AG08396 (cell line): ENCODE measurements around the gene CR1L.
A peak's percentile ranks its signal among the peaks of the same experiment; 100 is the strongest.
"Not testable (repeated sequence)": the region's sequence is repeated elsewhere in the genome, so short reads cannot be mapped to it uniquely, and the experiment has no call there.

Experiments used
- DNase-seq: peaks from one replicate; pipeline ENCODE4 v3.0.0; 2012; ENCODE audit warnings: low spot score, mixed read lengths

The CR1L gene

GRCh38 chr1:207646171-207646570 lies 1.2 kb downstream of the CR1L start:
- DNase-seq: no peak

- no peak for DNase-seq
These were observed 2.1 kb downstream of the CR1L start for GRCh38 chr1:207646944-207647579.

DNA sequence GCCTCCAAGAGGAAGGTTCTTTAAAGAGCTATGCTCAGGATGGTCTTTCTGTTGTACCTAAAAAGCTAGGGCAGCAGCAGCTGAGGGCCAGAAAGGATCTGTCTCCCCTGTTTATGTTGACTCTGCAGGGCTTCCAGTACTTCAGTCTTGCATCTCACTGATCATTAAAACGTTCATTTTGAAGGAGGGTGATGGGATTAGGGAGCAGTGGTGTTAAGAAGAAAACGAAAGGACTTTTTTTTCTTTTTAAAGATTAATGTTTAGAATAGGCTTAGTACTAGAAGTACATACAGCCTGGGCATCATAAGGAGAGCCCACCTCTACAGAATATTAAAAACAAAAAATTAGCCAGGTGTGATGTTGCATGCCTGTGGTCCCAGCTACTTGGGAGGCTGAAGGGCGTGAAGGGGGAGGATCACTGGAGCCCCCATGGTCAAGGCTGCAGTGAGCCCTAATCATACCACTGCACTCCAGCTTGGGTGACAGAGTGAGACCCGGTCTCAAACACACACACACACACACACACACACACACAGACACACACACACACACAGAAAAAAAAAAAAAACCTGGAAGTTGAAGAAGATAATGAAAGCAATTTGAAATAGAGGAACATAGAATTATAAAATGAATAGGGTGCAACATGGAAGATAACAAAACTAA lies 2.9 kb downstream of the CR1L start:
- no peak for DNase-seq

GRCh38 chr1:207648334-207649209 lies 3.6 kb downstream of the CR1L start:
- DNase-seq: no peak

DNA sequence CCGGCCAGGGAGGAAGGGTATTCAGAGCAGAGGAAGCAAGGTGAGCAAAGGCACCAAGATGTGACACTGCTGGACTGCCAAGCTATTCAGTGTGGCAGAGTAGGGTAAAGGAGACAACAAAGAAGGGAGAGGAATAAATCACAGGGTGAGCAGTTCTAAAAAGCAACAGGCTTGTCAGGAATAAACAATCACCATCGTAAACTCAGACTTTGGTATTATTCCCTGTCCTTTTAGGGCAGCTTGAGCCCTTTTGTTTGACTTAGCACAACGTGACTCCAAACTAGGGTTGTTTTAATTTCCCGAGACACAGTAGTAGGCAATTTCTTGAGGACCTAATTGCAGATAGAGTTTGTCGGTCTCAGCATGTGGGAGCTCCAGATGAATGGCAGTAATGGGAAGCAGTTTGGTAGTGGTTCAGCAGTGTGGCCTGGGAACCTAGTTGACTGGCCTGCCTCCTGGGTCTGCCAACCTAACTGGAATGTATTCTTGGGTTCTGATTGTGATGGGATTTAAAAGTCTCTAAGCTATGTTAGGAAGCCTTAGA lies 4.3 kb downstream of the CR1L start:
- no peak for DNase-seq

DNA sequence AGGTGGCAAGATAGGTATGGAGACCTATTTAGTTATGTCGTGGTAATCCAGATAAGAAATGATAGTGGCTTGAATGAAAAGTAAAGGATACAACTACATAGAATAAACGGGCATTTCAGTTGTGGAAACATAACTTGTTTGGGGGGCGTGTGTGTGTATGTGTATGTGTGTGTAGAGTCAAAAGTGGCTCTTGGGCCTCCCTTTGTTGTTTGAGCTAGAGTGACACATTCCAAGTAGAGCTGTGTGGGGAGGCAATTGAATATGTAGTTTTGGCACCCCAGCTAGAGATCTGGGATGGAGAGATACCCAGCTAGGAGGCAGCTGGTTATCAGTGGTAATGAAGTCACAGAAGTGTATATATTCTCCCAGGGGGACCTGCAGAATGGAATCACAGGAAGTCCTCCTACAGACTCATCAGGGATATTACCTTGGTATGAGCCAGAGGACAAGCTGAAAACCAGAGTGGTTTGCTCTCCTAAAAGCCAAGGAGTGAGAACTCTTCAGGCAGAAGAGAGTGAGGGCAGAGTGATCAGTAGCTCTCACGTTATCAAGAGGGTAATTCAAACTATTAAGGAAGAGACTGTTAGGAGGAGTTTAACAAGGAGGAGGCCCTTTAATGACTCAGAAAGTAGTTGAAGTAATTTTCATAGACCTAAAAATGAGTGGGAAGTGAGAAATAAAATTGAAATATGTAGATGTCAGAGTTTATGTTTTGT lies 5.1 kb downstream of the CR1L start:
- DNase-seq: no peak

- no peak for DNase-seq
These were observed 6.7 kb downstream of the CR1L start for GRCh38 chr1:207651583-207651982.

DNA sequence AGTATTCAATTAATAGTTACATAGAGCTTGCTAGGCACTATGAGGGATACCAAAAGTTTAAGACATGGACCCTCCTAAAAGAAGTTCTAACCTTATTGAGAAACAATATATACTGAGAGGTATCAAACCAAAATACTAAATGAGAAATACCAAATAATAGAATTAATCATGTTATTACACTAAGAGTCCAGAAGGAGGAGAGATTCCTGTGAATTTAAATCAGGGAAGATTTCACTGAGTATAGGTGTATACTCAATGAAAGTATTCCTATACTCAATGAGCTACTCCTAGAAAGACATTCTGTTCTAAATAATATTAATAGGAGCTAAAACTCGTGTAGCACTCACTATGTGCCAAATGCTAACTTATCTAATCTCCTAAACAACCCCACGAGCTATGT lies 9.4 kb downstream of the CR1L start:
- DNase-seq: no peak

DNA sequence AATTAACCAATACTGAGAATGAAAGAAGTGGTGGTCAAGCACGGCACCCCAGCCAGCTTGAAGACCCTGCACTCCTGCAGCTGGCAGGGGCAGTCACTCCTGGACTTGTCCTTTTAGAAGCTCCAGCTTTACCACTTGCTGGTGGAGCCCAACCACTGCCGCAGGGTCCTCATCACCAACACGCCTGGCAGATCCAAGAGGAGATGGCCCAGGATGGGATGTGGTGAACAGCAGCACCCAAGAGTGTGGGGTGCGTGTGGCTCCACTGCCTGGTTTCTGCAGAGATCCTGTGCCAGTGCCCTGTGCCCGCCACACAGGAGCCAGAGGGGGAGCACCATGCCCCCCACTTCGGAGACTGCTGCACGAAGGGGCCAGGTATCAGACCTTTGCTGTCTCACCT lies 13.5 kb downstream of the CR1L start:
- no peak for DNase-seq

GRCh38 chr1:207658904-207659485 lies 14.1 kb downstream of the CR1L start:
- DNase-seq: no peak

GRCh38 chr1:207659545-207660153 lies 14.7 kb downstream of the CR1L start:
- DNase-seq: no peak

DNA sequence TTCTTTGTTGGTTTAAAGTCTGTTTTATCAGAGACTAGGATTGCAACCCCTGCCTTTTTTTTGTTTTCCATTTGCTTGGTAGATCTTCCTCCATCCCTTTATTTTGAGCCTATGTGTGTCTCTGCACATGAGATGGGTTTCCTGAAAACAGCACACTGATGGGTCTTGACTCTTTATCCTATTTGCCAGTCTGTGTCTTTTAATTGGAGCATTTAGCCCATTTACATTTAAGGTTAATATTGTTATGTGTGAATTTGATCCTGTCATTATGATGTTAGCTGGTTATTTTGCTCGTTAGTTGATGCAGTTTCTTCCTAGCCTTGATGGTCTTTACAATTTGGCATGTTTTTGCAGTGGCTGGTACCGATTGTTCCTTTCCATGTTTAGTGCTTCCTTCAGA lies 16.5 kb downstream of the CR1L start:
- not testable (repeated sequence) for DNase-seq

DNA sequence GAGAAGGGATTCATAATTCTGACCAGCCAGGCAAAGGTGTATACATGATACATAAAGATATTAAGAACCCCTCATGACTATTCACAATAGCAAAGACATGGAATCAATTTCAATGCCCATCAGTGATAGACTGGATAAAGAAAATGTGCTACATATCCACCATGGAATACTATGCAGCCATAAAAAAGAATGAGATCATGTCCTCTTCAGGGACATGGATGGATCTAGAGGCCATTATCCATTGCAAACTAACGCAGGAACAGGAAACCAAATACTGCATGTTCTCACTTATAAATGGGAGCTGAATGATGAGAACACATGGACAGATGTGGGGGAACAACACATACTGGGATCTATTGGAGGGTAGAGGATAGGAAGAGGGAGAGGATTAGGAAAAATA lies 21.4 kb downstream of the CR1L start:
- no peak for DNase-seq

DNA sequence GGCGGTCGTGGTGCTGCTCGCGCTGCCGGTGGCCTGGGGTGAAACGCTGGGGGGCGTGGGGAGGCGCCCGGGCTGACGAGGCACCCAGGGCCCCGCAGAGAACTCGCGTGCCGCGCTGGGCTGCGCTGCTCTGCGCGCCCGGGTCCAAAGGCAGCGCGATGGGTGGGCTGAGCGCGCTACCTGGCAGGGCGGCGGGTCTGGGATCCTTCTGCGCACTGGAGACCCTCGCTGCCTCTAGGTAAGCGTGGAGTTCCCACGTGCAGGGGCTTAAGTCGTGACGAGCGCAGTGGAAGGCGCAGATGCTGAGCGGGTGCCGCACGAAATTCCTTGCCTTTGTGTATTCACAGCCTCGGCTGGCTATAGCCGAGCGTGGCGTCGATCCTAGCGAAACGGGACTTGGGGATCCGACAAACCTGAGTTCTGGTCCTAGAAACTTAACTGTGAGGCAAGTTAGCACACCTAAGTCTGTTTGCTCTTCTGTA lies 24.6 kb downstream of the CR1L start:
- DNase-seq: no peak

DNA sequence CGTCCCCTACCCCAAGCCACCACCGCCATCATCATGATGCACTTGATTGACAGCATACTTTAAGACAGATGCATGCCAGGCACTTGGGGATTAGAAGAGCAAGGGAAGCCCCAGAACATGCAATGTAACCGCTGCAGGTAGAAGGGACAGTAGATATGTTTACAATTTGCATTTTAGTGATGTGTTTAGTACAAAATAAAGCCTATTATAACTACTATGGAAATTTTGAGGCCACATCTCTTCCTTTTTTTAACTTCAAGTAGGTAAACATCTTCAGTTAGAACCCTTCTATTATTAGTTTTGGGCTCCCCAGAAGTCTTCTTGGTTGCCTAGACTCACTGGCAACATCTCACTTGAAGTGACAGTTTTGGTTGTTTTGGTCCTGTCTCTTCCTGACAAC lies 25.3 kb downstream of the CR1L start:
- no peak for DNase-seq

GRCh38 chr1:207670997-207671396 lies 26.1 kb downstream of the CR1L start:
- DNase-seq: no peak

DNA sequence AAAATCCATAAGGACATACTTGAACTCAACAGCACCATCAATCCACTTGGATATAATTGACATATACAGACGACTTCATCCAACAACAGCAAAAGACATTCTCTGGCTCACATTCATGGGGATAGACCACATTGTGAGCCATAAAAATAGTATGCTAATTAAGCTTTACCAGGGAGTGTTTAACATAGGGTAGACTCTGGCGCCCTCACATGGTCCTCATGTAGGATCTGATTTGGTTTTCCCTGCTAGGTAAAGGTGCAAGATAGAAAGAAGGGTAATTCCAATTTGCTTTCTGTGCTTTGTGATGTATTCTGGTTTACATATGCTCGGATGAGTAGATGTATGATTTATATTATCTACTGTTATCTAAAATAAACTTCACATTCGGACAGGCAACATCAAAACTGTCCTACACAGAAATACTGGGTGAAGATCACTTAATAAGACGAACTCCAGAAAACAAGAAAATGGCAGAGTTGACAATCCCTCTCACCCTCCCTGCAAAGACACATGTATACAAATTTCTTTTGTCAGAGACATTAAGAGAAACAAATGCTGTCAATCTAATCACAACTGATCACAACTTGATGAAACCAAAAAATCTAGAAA lies 27.7 kb downstream of the CR1L start:
- peak; percentile 35 for DNase-seq

- no peak for DNase-seq
These were observed 28.5 kb downstream of the CR1L start for GRCh38 chr1:207673399-207673798.

DNA sequence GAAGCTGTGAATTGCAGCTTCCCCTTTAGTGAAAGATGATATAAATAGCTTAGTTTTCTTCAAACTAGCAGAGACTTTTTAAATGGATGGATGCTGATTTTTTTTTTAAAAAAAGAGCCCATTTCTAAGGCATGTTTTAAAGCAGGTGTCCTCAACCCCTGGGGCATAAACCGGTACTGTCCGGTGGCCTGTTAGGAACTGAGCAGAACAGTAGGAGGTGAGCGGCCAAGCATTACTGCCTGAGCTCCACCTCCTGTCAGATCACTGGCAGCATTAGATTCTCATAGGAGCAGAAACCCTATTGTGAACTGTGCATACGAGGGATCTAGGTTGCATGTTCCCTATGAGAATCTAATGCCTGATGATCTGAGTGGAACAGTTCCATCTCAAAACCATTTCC lies 31.2 kb downstream of the CR1L start:
- DNase-seq: no peak

DNA sequence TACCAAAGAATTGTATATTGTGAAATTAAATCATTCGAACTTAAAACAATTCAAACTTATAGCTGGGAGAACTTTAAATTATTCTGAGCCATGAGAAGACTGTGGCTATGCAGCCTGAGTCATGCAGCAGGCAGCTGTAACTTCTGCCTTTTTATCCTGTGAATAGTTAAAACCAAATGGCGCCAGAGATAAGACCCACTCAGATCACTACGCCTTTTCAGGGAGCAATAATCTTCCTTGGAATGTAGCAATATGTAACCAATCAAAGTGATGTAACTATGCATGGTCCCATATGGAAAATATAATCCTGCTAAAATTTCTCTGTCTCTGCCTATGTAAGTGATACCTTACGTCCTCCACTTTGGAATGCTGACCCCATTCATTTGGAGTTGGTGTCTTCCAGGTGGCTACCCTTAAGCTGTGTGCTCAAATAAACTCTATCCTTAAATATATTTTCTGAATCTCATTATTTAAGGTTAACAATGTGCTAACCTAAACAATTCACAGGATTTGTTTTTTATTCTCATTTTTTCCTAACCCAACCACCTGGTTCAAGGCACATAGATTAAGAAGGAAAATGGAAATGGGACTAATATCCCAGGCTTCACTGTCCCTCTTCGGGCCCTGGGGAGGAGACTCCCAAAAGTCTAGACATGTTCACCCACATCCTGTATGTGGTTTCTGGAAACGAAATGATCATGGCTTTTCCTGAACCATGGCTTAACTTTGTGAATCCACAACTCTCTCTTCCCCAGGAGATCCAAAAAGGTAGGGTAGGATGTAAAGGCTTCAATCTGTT lies 35.9 kb downstream of the CR1L start:
- DNase-seq: not testable (repeated sequence)
